ENCODE data around the gene PCDH9.

DNA sequence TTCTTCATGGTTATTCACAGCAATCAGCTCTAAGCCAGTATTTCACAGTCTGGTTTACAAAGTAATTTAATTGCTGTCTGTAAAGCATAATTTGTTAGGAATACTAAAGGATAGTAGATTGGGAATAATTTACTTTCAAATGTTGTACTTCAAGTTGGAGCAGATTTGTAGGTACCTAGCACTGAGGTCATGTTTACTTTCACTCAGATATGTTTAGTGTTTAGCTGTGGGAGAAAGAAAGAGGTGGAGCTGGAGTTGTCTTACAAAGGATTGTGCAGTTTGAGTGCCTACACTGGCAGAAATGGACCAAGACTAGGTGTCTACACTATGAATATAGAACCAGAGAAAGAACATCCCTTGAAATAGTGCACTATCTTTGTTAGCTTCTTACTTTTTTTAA is 464.6 kb downstream of the PCDH9 start:
- TF ChIP-seq, protein P1, sequence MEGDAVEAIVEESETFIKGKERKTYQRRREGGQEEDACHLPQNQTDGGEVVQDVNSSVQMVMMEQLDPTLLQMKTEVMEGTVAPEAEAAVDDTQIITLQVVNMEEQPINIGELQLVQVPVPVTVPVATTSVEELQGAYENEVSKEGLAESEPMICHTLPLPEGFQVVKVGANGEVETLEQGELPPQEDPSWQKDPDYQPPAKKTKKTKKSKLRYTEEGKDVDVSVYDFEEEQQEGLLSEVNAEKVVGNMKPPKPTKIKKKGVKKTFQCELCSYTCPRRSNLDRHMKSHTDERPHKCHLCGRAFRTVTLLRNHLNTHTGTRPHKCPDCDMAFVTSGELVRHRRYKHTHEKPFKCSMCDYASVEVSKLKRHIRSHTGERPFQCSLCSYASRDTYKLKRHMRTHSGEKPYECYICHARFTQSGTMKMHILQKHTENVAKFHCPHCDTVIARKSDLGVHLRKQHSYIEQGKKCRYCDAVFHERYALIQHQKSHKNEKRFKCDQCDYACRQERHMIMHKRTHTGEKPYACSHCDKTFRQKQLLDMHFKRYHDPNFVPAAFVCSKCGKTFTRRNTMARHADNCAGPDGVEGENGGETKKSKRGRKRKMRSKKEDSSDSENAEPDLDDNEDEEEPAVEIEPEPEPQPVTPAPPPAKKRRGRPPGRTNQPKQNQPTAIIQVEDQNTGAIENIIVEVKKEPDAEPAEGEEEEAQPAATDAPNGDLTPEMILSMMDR (IDR thresholded peaks at IDR 0.05), result no peak
- no peak for TF ChIP-seq POLR2A (IDR thresholded peaks at IDR 0.05)
- TF ChIP-seq EP300 (IDR thresholded peaks at IDR 0.05), result no peak
